ENCODE results near the gene MLXIP.
"Not testable (repeated sequence)": the region's sequence is repeated elsewhere in the genome, so short reads cannot be mapped to it uniquely, and the experiment has no call there.

MLXIP gene

GRCh38 chr12:122117979-122118378 lies 39.4 kb downstream of the MLXIP start:
- no peaks in the 10 kb centered on the region for H3K9me3 ChIP-seq (ENCODE audit: insufficient read depth, low read length, severe bottlenecking)
- H2AFZ ChIP-seq (ENCODE audit: low read depth, low read length), result no peak overlapping the region
- peaks cover 21% of the 10 kb centered on the region for H3K79me2 ChIP-seq (ENCODE audit: insufficient read depth, low read length)
- TF ChIP-seq EZH2 (IDR thresholded peaks at IDR 0.05; ENCODE audit: borderline replicate concordance, low read depth, low read length, severe bottlenecking) (no peak), CTCF (IDR thresholded peaks at IDR 0.05; ENCODE audit: borderline replicate concordance, extremely low read depth, low read length, poor library complexity, severe bottlenecking) (no peak)
- H3K4me3 ChIP-seq (ENCODE audit: low read depth in 1 of 2, low read length in 2 of 2), result no peak overlapping the region
- no peak overlapping the region for H3K9ac ChIP-seq (ENCODE audit: low read depth, low read length)
- H3K36me3 ChIP-seq (ENCODE audit: insufficient read depth, low read length), result 0 out of 2 replicates have a peak, but pooled peaks cover 4% of the 10 kb centered on the region
- ATAC-seq (ENCODE audit: insufficient read depth, low read depth), result no peak
- peaks cover 3% of the 10 kb centered on the region for H3K4me1 ChIP-seq (ENCODE audit: insufficient read depth, low read length)
- H3K4me2 ChIP-seq (ENCODE audit: insufficient read depth, low read length), result no peak overlapping the region
- peaks cover 16% of the 10 kb centered on the region for H4K20me1 ChIP-seq (ENCODE audit: insufficient read depth, low read length)
- DNase-seq, result no peak
- H3K27ac ChIP-seq (ENCODE audit: low read length), result no peak overlapping the region
- H3K27me3 ChIP-seq (ENCODE audit: insufficient read depth, low read length, poor library complexity), result no peaks in the 10 kb centered on the region

- H3K9ac ChIP-seq (ENCODE audit: low read depth, low read length); H3K4me2 ChIP-seq (ENCODE audit: insufficient read depth, low read length); ATAC-seq (ENCODE audit: insufficient read depth, low read depth); H3K27me3 ChIP-seq (ENCODE audit: insufficient read depth, low read length, poor library complexity); H3K36me3 ChIP-seq (ENCODE audit: insufficient read depth, low read length); H3K9me3 ChIP-seq (ENCODE audit: insufficient read depth, low read length, severe bottlenecking); DNase-seq; H3K4me1 ChIP-seq (ENCODE audit: insufficient read depth, low read length); H2AFZ ChIP-seq (ENCODE audit: low read depth, low read length); H3K4me3 ChIP-seq (ENCODE audit: low read depth in 1 of 2, low read length in 2 of 2): not testable (repeated sequence)
- Histone ChIP-seq H4K20me1 (ENCODE audit: insufficient read depth, low read length) (peaks cover 34% of the 10 kb centered on the region), H3K79me2 (ENCODE audit: insufficient read depth, low read length) (peaks cover 41% of the 10 kb centered on the region), H3K27ac (ENCODE audit: low read length) (0 out of 2 replicates have a peak overlapping the region, but pooled peaks have one; percentile 32)
Observed at GRCh38 chr12:122121341-122121740, 42.8 kb downstream of the MLXIP start.

GRCh38 chr12:122121745-122122144 lies 43.2 kb downstream of the MLXIP start:
- H3K27ac ChIP-seq (ENCODE audit: low read length), result 0 out of 2 replicates have a peak overlapping the region, but pooled peaks have one; percentile 32
- H3K4me1 ChIP-seq (ENCODE audit: insufficient read depth, low read length), result peaks cover 10% of the 10 kb centered on the region
- peaks cover 37% of the 10 kb centered on the region for H3K79me2 ChIP-seq (ENCODE audit: insufficient read depth, low read length)
- no peak overlapping the region for H2AFZ ChIP-seq (ENCODE audit: low read depth, low read length)
- peaks cover 34% of the 10 kb centered on the region for H4K20me1 ChIP-seq (ENCODE audit: insufficient read depth, low read length)
- peaks cover 4% of the 10 kb centered on the region; the same call in 1 of the 2 replicates for H3K36me3 ChIP-seq (ENCODE audit: insufficient read depth, low read length)
- H3K4me3 ChIP-seq (ENCODE audit: low read depth in 1 of 2, low read length in 2 of 2), result no peak overlapping the region
- TF ChIP-seq CTCF (IDR thresholded peaks at IDR 0.05; ENCODE audit: borderline replicate concordance, extremely low read depth, low read length, poor library complexity, severe bottlenecking), result no peak
- TF ChIP-seq EZH2 (IDR thresholded peaks at IDR 0.05; ENCODE audit: borderline replicate concordance, low read depth, low read length, severe bottlenecking), result no peak
- no peak overlapping the region for H3K9ac ChIP-seq (ENCODE audit: low read depth, low read length)
- no peaks in the 10 kb centered on the region for H3K9me3 ChIP-seq (ENCODE audit: insufficient read depth, low read length, severe bottlenecking)
- ATAC-seq (ENCODE audit: insufficient read depth, low read depth), result no peak
- DNase-seq, result no peak
- H3K4me2 ChIP-seq (ENCODE audit: insufficient read depth, low read length), result no peak overlapping the region
- H3K27me3 ChIP-seq (ENCODE audit: insufficient read depth, low read length, poor library complexity), result no peaks in the 10 kb centered on the region

GRCh38 chr12:122123051-122123760 lies 44.6 kb downstream of the MLXIP start:
- ATAC-seq (ENCODE audit: insufficient read depth, low read depth), result peak; percentile 84
- peaks cover 13% of the 10 kb centered on the region for H3K36me3 ChIP-seq (ENCODE audit: insufficient read depth, low read length)

More at GRCh38 chr12:122123051-122123760, 44.6 kb downstream of the MLXIP start:
- TF ChIP-seq EZH2 (IDR thresholded peaks at IDR 0.05; ENCODE audit: borderline replicate concordance, low read depth, low read length, severe bottlenecking), result no peak
- peak; percentile 86 for TF ChIP-seq CTCF (IDR thresholded peaks at IDR 0.05; ENCODE audit: borderline replicate concordance, extremely low read depth, low read length, poor library complexity, severe bottlenecking)
- 0 out of 2 replicates have a peak overlapping the region, but pooled peaks have one; percentile 24 for H2AFZ ChIP-seq (ENCODE audit: low read depth, low read length)
- no peaks in the 10 kb centered on the region for H3K27me3 ChIP-seq (ENCODE audit: insufficient read depth, low read length, poor library complexity)
- no peaks in the 10 kb centered on the region for H3K9me3 ChIP-seq (ENCODE audit: insufficient read depth, low read length, severe bottlenecking)
- H3K27ac ChIP-seq (ENCODE audit: low read length), result peak overlapping the region; percentile 57
- peaks cover 37% of the 10 kb centered on the region for H3K79me2 ChIP-seq (ENCODE audit: insufficient read depth, low read length)
- DNase-seq, result peak; percentile 79
- no peak overlapping the region for H3K9ac ChIP-seq (ENCODE audit: low read depth, low read length)
- peaks cover 10% of the 10 kb centered on the region for H3K4me1 ChIP-seq (ENCODE audit: insufficient read depth, low read length)
- peak overlapping the region; percentile 49 for H3K4me2 ChIP-seq (ENCODE audit: insufficient read depth, low read length)
- peaks cover 41% of the 10 kb centered on the region for H4K20me1 ChIP-seq (ENCODE audit: insufficient read depth, low read length)
- H3K4me3 ChIP-seq (ENCODE audit: low read depth in 1 of 2, low read length in 2 of 2), result 0 out of 4 replicates have a peak overlapping the region, but pooled peaks of 1 of the 2 experiments have one; percentile 9
